CD8-positive, alpha-beta memory T cell (primary cell): Measurements from ENCODE around the gene NMNAT3. TPM values are rescaled to one million over a fixed set of nuclear protein-coding genes. Genes with fewer than 3 reads are reported as not detected.

Experiments used
- CTCF ChIA-PET: fragments of 350-600 bp; sonication (Branson Sonifier 250); formaldehyde crosslinking; loops from one replicate; lab custom pipeline; 2021; ENCODE audit warnings: antibody characterized with exemption; lab: Charles Lee
- POLR2A ChIA-PET: fragments of 350-600 bp; sonication (Branson Sonifier 250); formaldehyde crosslinking; loops from one replicate; lab custom pipeline; 2021; ENCODE audit warnings: antibody characterized with exemption; lab: Charles Lee
- DNase-seq, 5 donors: peaks; one replicate each; pipeline versions ENCODE4 v3.0.0 to v3.0.0-alpha.2; 2020 to 2022; ENCODE audit warnings: mixed read lengths in 1 of 5
- H3K27ac ChIP-seq: one replicate; pipeline ENCODE4 v1.7.0; 2013; ENCODE audit warnings: low read depth, mild to moderate bottlenecking, low read length, moderate library complexity
- H3K27me3 ChIP-seq: 2 replicates; pipeline ENCODE4 v1.7.0; 2013; ENCODE audit warnings: low read length, mild to moderate bottlenecking; ENCODE audit not compliant: insufficient read depth, poor library complexity, severe bottlenecking
- H3K36me3 ChIP-seq: 2 replicates; pipeline ENCODE4 v1.7.0; 2013; ENCODE audit warnings: mild to moderate bottlenecking, low read length, moderate library complexity; ENCODE audit not compliant: insufficient read depth
- H3K4me1 ChIP-seq: 2 replicates; pipeline ENCODE4 v1.7.0; 2013; ENCODE audit warnings: mild to moderate bottlenecking, low read length, moderate library complexity; ENCODE audit not compliant: insufficient read depth
- H3K4me3 ChIP-seq: 2 replicates; pipeline ENCODE4 v1.7.0; 2013; ENCODE audit warnings: mild to moderate bottlenecking, low read length
- H3K9me3 ChIP-seq: 2 replicates; pipeline ENCODE4 v1.7.0; 2013; ENCODE audit warnings: mild to moderate bottlenecking, low read length
- H3K27ac Mint-ChIP-seq, 8 donors: one replicate each; pipeline ENCODE4 v1.8.0; 2020 to 2021; ENCODE audit warnings: mixed read lengths in 8 of 8, mild to moderate bottlenecking in 6 of 8, inconsistent platforms in 3 of 8, moderate library complexity in 3 of 8
- H3K27me3 Mint-ChIP-seq, 2 donors: one replicate each; pipeline ENCODE4 v1.8.0; 2020 to 2021; ENCODE audit warnings: mixed read lengths in 2 of 2, mild to moderate bottlenecking in 1 of 2, moderate library complexity in 1 of 2
- H3K36me3 Mint-ChIP-seq, 3 donors: one replicate each; pipeline ENCODE4 v1.8.0; 2020 to 2021; ENCODE audit warnings: mixed read lengths in 3 of 3, inconsistent platforms in 1 of 3, mild to moderate bottlenecking in 1 of 3
- H3K4me1 Mint-ChIP-seq, 3 donors: one replicate each; pipeline ENCODE4 v1.8.0; 2020 to 2021; ENCODE audit warnings: mixed read lengths in 3 of 3, inconsistent platforms in 1 of 3, mild to moderate bottlenecking in 1 of 3
- H3K4me3 Mint-ChIP-seq, 7 donors: one replicate each; pipeline ENCODE4 v1.8.0; 2020 to 2021; ENCODE audit warnings: mixed read lengths in 7 of 7, mild to moderate bottlenecking in 6 of 7, moderate library complexity in 4 of 7, inconsistent platforms in 2 of 7
- H3K9me3 Mint-ChIP-seq, 5 donors: one replicate each; pipeline ENCODE4 v1.8.0; 2020 to 2022; ENCODE audit warnings: mixed read lengths in 5 of 5, mild to moderate bottlenecking in 3 of 5, moderate library complexity in 2 of 5, inconsistent platforms in 1 of 5
- polyA plus RNA-seq: library from polyadenylated mRNA; unstranded; fragments of 300-500 nt; fragmentation: Illumina TruSeq; gene quantifications from one replicate; pipeline ENCODE4 v1.2.3, GENCODE V29; 2021
- total RNA-seq, 2 experiments: library from RNA; stranded (reverse); gene quantifications; one replicate each; pipeline ENCODE4 v1.2.3, GENCODE V29; 2021

NMNAT3 gene
- total and polyA plus RNA-seq, 3 experiments from 2014 or later: 1.9 to 2.6 (median 2.1) TPM

GRCh38 chr3:139686624-139687023 lies 8.9 kb upstream of the NMNAT3 start:
- Mint-ChIP-seq H3K9me3 (peaks cover 0 to 2% (median 0%) of the 10 kb centered on the region in 5 donors), H3K27ac (no peak overlapping the region), H3K36me3 (no peaks in the 10 kb centered on the region), H3K27me3 (peaks cover 3 to 8% of the 10 kb centered on the region in 2 donors), H3K4me1 (no peaks in the 10 kb centered on the region), H3K4me3 (no peak overlapping the region)
- ChIA-PET POLR2A (no interaction called here), CTCF (no interaction called here)
- Histone ChIP-seq H3K4me3 (no peak overlapping the region), H3K27ac (no peak overlapping the region), H3K27me3 (no peaks in the 10 kb centered on the region), H3K4me1 (no peaks in the 10 kb centered on the region), H3K36me3 (no peaks in the 10 kb centered on the region), H3K9me3 (no peaks in the 10 kb centered on the region)
- no peak for DNase-seq

- H3K27me3 Mint-ChIP-seq: peaks cover 5 to 12% of the 10 kb centered on the region in 2 donors
- H3K36me3 ChIP-seq: no peaks in the 10 kb centered on the region
- no peaks in the 10 kb centered on the region for H3K4me1 ChIP-seq
- no peaks in the 10 kb centered on the region for H3K27me3 ChIP-seq
- CTCF ChIA-PET: no interaction called here
- H3K36me3 Mint-ChIP-seq: no peaks in the 10 kb centered on the region
- H3K9me3 Mint-ChIP-seq: peaks cover 0 to 2% (median 0%) of the 10 kb centered on the region in 5 donors
- no peak overlapping the region for H3K27ac ChIP-seq
- DNase-seq: no peak
- H3K4me3 ChIP-seq: no peak overlapping the region
- H3K27ac Mint-ChIP-seq: no peak overlapping the region
- H3K9me3 ChIP-seq: no peaks in the 10 kb centered on the region
- no peaks in the 10 kb centered on the region for H3K4me1 Mint-ChIP-seq
- POLR2A ChIA-PET: no interaction called here
- no peak overlapping the region for H3K4me3 Mint-ChIP-seq
Measured at GRCh38 chr3:139686206-139686605, 8.4 kb upstream of the NMNAT3 start.

- Histone ChIP-seq H3K27me3 (no peaks in the 10 kb centered on the region), H3K27ac (no peak overlapping the region), H3K4me1 (peaks cover 4% of the 10 kb centered on the region), H3K36me3 (no peaks in the 10 kb centered on the region), H3K4me3 (no peak overlapping the region), H3K9me3 (no peaks in the 10 kb centered on the region)
- Mint-ChIP-seq H3K4me1 (peaks cover 7 to 13% (median 10%) of the 10 kb centered on the region in 3 donors), H3K36me3 (no peaks in the 10 kb centered on the region), H3K4me3 (no peak overlapping the region), H3K9me3 (peaks cover 0 to 2% (median 0%) of the 10 kb centered on the region in 5 donors), H3K27ac (no peak overlapping the region), H3K27me3 (peaks cover 6 to 21% of the 10 kb centered on the region in 2 donors)
- DNase-seq: no peak
- CTCF ChIA-PET: interaction anchor here (1.4 kb wide), 1 partner anchor 15 kb away, joined by 3 read pairs; no protein-coding TSS in a partner anchor
- POLR2A ChIA-PET: no interaction called here
Measured at GRCh38 chr3:139679220-139679775, 1.5 kb upstream of the NMNAT3 start.

- DNase-seq: no peak
- H3K27me3 ChIP-seq: no peaks in the 10 kb centered on the region
- no peak overlapping the region for H3K27ac ChIP-seq
- no peaks in the 10 kb centered on the region for H3K36me3 Mint-ChIP-seq
- H3K4me1 Mint-ChIP-seq: peaks cover 7 to 13% (median 10%) of the 10 kb centered on the region in 3 donors
- peak overlapping the region; percentile 82 for H3K4me3 ChIP-seq
- peaks cover 8 to 21% of the 10 kb centered on the region in 2 donors for H3K27me3 Mint-ChIP-seq
- CTCF ChIA-PET: no interaction called here
- H3K36me3 ChIP-seq: no peaks in the 10 kb centered on the region
- H3K9me3 Mint-ChIP-seq: no peaks in the 10 kb centered on the region
- H3K4me3 Mint-ChIP-seq: peak overlapping the region; percentile 64 to 88 (median 79)
- H3K9me3 ChIP-seq: no peaks in the 10 kb centered on the region
- POLR2A ChIA-PET: no interaction called here
- peaks cover 4% of the 10 kb centered on the region for H3K4me1 ChIP-seq
- H3K27ac Mint-ChIP-seq: peak overlapping the region in 2 of 8 donors; percentile 26 to 88
Measured at GRCh38 chr3:139676632-139677387, 962 bp downstream of the NMNAT3 start.

GRCh38 chr3:139676108-139676507 lies 1.7 kb downstream of the NMNAT3 start:
- CTCF ChIA-PET: no interaction called here
- H3K27ac ChIP-seq: no peak overlapping the region
- H3K9me3 Mint-ChIP-seq: no peaks in the 10 kb centered on the region
- no peaks in the 10 kb centered on the region for H3K9me3 ChIP-seq
- H3K36me3 Mint-ChIP-seq: no peaks in the 10 kb centered on the region
- H3K27me3 Mint-ChIP-seq: peaks cover 6 to 16% of the 10 kb centered on the region in 2 donors
- no peak for DNase-seq
- H3K27me3 ChIP-seq: no peaks in the 10 kb centered on the region
- no peak overlapping the region for H3K4me3 ChIP-seq
- peak overlapping the region in 3 of 7 donors; percentile 64 to 88 (median 78) for H3K4me3 Mint-ChIP-seq
- H3K4me1 ChIP-seq: peaks cover 4% of the 10 kb centered on the region
- POLR2A ChIA-PET: no interaction called here
- H3K36me3 ChIP-seq: no peaks in the 10 kb centered on the region
- no peak overlapping the region for H3K27ac Mint-ChIP-seq
- H3K4me1 Mint-ChIP-seq: peaks cover 7 to 13% (median 10%) of the 10 kb centered on the region in 3 donors

GRCh38 chr3:139675327-139675726 lies 2.4 kb downstream of the NMNAT3 start:
- no peak for DNase-seq
- no peak overlapping the region for H3K4me3 ChIP-seq
- H3K4me1 ChIP-seq: peaks cover 4% of the 10 kb centered on the region
- Mint-ChIP-seq H3K27ac (no peak overlapping the region), H3K4me3 (peak overlapping the region in 1 of 7 donors; percentile 17), H3K36me3 (no peaks in the 10 kb centered on the region), H3K4me1 (peaks cover 7 to 13% (median 10%) of the 10 kb centered on the region in 3 donors), H3K9me3 (no peaks in the 10 kb centered on the region), H3K27me3 (peaks cover 6 to 16% of the 10 kb centered on the region in 2 donors)
- CTCF ChIA-PET: no interaction called here
- POLR2A ChIA-PET: no interaction called here
- no peak overlapping the region for H3K27ac ChIP-seq
- H3K9me3 ChIP-seq: no peaks in the 10 kb centered on the region
- no peaks in the 10 kb centered on the region for H3K36me3 ChIP-seq
- no peaks in the 10 kb centered on the region for H3K27me3 ChIP-seq

- H3K36me3 Mint-ChIP-seq: no peaks in the 10 kb centered on the region
- CTCF ChIA-PET: interaction anchor here (1.0 kb wide), 1 partner anchor 11 kb away, joined by 3 read pairs; no protein-coding TSS in a partner anchor
- H3K4me3 Mint-ChIP-seq: peak overlapping the region in 1 of 7 donors; percentile 38
- no peak overlapping the region for H3K27ac Mint-ChIP-seq
- H3K27me3 ChIP-seq: no peaks in the 10 kb centered on the region
- no peak overlapping the region for H3K4me3 ChIP-seq
- H3K9me3 Mint-ChIP-seq: no peaks in the 10 kb centered on the region
- H3K27me3 Mint-ChIP-seq: peaks cover 6 to 16% of the 10 kb centered on the region in 2 donors
- no peak overlapping the region for H3K27ac ChIP-seq
- DNase-seq: no peak
- peaks cover 7 to 13% (median 10%) of the 10 kb centered on the region in 3 donors for H3K4me1 Mint-ChIP-seq
- H3K4me1 ChIP-seq: peaks cover 4% of the 10 kb centered on the region
- no peaks in the 10 kb centered on the region for H3K36me3 ChIP-seq
- POLR2A ChIA-PET: no interaction called here
- no peaks in the 10 kb centered on the region for H3K9me3 ChIP-seq
Measured at GRCh38 chr3:139674571-139675260, 3.1 kb downstream of the NMNAT3 start.

GRCh38 chr3:139672884-139673283 lies 4.9 kb downstream of the NMNAT3 start:
- CTCF ChIA-PET: no interaction called here
- peak overlapping the region in 1 of 7 donors; percentile 9 for H3K4me3 Mint-ChIP-seq

More at GRCh38 chr3:139672884-139673283, 4.9 kb downstream of the NMNAT3 start:
- Histone ChIP-seq H3K27ac (no peak overlapping the region), H3K9me3 (no peaks in the 10 kb centered on the region), H3K27me3 (no peaks in the 10 kb centered on the region), H3K4me1 (peaks cover 4% of the 10 kb centered on the region), H3K36me3 (no peaks in the 10 kb centered on the region), H3K4me3 (no peak overlapping the region)
- Mint-ChIP-seq H3K4me1 (peaks cover 5 to 9% (median 7%) of the 10 kb centered on the region in 3 donors), H3K36me3 (no peaks in the 10 kb centered on the region), H3K27ac (no peak overlapping the region), H3K27me3 (peaks cover 7 to 8% of the 10 kb centered on the region in 2 donors), H3K9me3 (no peaks in the 10 kb centered on the region)
- no peak for DNase-seq
- POLR2A ChIA-PET: no interaction called here
